ENCODE results near the gene CTNNA2.

DNA sequence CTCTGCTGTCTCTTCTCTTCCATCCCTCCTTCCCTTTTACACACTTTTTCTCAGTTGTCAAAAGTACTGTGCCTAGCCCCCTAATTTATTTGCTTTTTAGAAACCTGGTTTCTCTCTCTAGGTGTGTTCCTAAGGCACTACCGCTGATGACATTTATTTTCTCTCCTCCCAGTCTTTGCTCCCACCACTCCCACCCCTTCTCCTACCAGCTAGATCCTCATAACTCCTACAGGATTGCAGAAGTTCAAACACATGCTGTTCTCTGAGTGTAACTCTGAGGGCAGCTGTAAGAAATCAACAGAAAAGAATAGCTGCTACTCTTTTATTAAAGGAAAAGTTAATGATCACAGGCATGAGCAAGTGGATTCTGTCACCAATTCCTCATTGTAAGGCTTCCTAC lies 814.0 kb downstream of the CTNNA2 start:
- TF ChIP-seq POU6F1 (CRISPR knock-in tag; IDR thresholded peaks at IDR 0.05; ENCODE audit: borderline replicate concordance, low read depth): no peak
- TF ChIP-seq TOX (CRISPR knock-in tag; IDR thresholded peaks at IDR 0.05; ENCODE audit: borderline replicate concordance): no peak
- no peak for TF ChIP-seq SNAI2 (CRISPR knock-in tag; IDR thresholded peaks at IDR 0.05)
- TF ChIP-seq, protein P1, sequence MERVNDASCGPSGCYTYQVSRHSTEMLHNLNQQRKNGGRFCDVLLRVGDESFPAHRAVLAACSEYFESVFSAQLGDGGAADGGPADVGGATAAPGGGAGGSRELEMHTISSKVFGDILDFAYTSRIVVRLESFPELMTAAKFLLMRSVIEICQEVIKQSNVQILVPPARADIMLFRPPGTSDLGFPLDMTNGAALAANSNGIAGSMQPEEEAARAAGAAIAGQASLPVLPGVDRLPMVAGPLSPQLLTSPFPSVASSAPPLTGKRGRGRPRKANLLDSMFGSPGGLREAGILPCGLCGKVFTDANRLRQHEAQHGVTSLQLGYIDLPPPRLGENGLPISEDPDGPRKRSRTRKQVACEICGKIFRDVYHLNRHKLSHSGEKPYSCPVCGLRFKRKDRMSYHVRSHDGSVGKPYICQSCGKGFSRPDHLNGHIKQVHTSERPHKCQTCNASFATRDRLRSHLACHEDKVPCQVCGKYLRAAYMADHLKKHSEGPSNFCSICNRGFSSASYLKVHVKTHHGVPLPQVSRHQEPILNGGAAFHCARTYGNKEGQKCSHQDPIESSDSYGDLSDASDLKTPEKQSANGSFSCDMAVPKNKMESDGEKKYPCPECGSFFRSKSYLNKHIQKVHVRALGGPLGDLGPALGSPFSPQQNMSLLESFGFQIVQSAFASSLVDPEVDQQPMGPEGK (CRISPR knock-in tag; IDR thresholded peaks at IDR 0.05; ENCODE audit: borderline replicate concordance): no peak
- no peak for TF ChIP-seq ARNTL (CRISPR knock-in tag; IDR thresholded peaks at IDR 0.05; ENCODE audit: borderline replicate concordance, low read depth)
- TF ChIP-seq ISL1 (CRISPR knock-in tag; IDR thresholded peaks at IDR 0.05): no peak
- TF ChIP-seq ZFP30 (CRISPR knock-in tag; IDR thresholded peaks at IDR 0.05): no peak
- TF ChIP-seq, protein P2, sequence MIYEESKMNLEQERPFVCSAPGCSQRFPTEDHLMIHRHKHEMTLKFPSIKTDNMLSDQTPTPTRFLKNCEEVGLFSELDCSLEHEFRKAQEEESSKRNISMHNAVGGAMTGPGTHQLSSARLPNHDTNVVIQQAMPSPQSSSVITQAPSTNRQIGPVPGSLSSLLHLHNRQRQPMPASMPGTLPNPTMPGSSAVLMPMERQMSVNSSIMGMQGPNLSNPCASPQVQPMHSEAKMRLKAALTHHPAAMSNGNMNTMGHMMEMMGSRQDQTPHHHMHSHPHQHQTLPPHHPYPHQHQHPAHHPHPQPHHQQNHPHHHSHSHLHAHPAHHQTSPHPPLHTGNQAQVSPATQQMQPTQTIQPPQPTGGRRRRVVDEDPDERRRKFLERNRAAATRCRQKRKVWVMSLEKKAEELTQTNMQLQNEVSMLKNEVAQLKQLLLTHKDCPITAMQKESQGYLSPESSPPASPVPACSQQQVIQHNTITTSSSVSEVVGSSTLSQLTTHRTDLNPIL (CRISPR knock-in tag; IDR thresholded peaks at IDR 0.05; ENCODE audit: low read depth): no peak
- TF ChIP-seq GLIS3 (CRISPR knock-in tag; IDR thresholded peaks at IDR 0.05): no peak
- no peak for TF ChIP-seq RARB (CRISPR knock-in tag; IDR thresholded peaks at IDR 0.05)
